Stomach (tissue), 9 donors: ENCODE results near the gene RNASE4. TPM values are rescaled to one million over a fixed set of nuclear protein-coding genes. Genes with fewer than 3 reads are reported as not detected.
A peak's percentile ranks its signal among the peaks of the same experiment; 100 is the strongest.

Source experiments
- DNase-seq, 2 donors: peaks; one replicate each; pipeline versions ENCODE4 v3.0.0 to v3.0.0-alpha.2; 2013 to 2019
- H3K27ac ChIP-seq, 5 donors: fragments of 200-600 bp in 4 of 5; sonication (generic) in 4 of 5; one replicate each; pipeline ENCODE4 v1.5.1; 2013 to 2019; ENCODE audit warnings: mild to moderate bottlenecking in 1 of 5, moderate library complexity in 1 of 5
- H3K27me3 ChIP-seq, 3 donors: fragments of 200-600 bp; sonication (generic); one replicate each; pipeline ENCODE4 v1.5.1; 2017 to 2019; ENCODE audit warnings: mixed run types in 1 of 3
- H3K36me3 ChIP-seq, 4 donors: fragments of 200-600 bp; sonication (generic); 1 replicate in 3 of 4; 2 replicates in 1 of 4; pipeline ENCODE4 v1.5.1; 2016 to 2019
- H3K4me1 ChIP-seq, 4 donors: fragments of 200-600 bp; sonication (generic); one replicate each; pipeline ENCODE4 v1.5.1; 2016 to 2019
- H3K4me3 ChIP-seq, 4 donors: fragments of 200-600 bp; sonication (generic) in 3 of 4; one replicate each; pipeline ENCODE4 v1.5.1; 2016 to 2019; ENCODE audit warnings: mild to moderate bottlenecking in 1 of 4
- H3K9me3 ChIP-seq, 4 donors: fragments of 200-600 bp; sonication (generic); one replicate each; pipeline ENCODE4 v1.5.1; 2016 to 2019
- EP300 ChIP-seq: sonication (generic); formaldehyde crosslinking; IDR thresholded peaks from one replicate; pipeline ENCODE4 v1.6.1; 2017; ENCODE audit warnings: antibody characterized with exemption
- POLR2A ChIP-seq, 4 donors: fragments of 450-650 bp; IDR thresholded peaks; one replicate each; pipeline ENCODE4 v1.6.1; 2016; ENCODE audit warnings: antibody characterized with exemption in 4 of 4, control low read depth in 2 of 4, mild to moderate bottlenecking in 1 of 4, moderate library complexity in 1 of 4
- POLR2AphosphoS5 ChIP-seq, 3 donors: sonication (generic); formaldehyde crosslinking; IDR thresholded peaks; one replicate each; pipeline ENCODE4 v1.6.1; 2016; ENCODE audit warnings: antibody characterized with exemption in 3 of 3
- WGBS, 5 donors: extraction: QIAGEN DNeasy Blood & Tissue Kit in 3 of 5; methylation state at CpG; one replicate each; pipeline versions ENCODE4 v1.1.5 to v1.1.7; 2013 to 2018; 5-methylcytosine and 5-hydroxymethylcytosine counted together
- intact Hi-C: fragments of 100-400 bp; cut with DNase I; formaldehyde crosslinking; loops from one replicate; pipeline ENCODE4 v1.15.1; 2023; ENCODE audit warnings: low total_unique reads
- polyA plus RNA-seq, 3 donors: library from polyadenylated mRNA; stranded (reverse); fragments of 200-250 nt; gene quantifications; one replicate each; pipeline ENCODE4 v1.2.3, GENCODE V29; 2013
- total RNA-seq, 5 donors: library from RNA; depleted of rRNA; stranded (reverse); fragments of >200 nt; gene quantifications; one replicate each; pipeline versions ENCODE4 v1.1.0 to v1.2.3, GENCODE V29; 2014 to 2016
- TF ChIP-seq, protein P1 (sequence below), 7 experiments: fragments of 450-650 bp in 4 of 7; fragments of 200-600 bp in 3 of 7; sonication (generic) in 3 of 7; IDR thresholded peaks; one replicate each; pipeline ENCODE4 v1.5.1; 2016 to 2019; ENCODE audit warnings: antibody characterized with exemption in 7 of 7, control low read depth in 2 of 7, mild to moderate bottlenecking in 1 of 7
- donor health status: healthy with polysubstance abuse.
- donor health status: Bipolar disorder and iron deficiency.
- donor health status: healthy.

RNASE4 gene
- total and polyA plus RNA-seq, 8 donors: 13.4 to 158 (median 58.0) TPM; not detected in 1

DNA sequence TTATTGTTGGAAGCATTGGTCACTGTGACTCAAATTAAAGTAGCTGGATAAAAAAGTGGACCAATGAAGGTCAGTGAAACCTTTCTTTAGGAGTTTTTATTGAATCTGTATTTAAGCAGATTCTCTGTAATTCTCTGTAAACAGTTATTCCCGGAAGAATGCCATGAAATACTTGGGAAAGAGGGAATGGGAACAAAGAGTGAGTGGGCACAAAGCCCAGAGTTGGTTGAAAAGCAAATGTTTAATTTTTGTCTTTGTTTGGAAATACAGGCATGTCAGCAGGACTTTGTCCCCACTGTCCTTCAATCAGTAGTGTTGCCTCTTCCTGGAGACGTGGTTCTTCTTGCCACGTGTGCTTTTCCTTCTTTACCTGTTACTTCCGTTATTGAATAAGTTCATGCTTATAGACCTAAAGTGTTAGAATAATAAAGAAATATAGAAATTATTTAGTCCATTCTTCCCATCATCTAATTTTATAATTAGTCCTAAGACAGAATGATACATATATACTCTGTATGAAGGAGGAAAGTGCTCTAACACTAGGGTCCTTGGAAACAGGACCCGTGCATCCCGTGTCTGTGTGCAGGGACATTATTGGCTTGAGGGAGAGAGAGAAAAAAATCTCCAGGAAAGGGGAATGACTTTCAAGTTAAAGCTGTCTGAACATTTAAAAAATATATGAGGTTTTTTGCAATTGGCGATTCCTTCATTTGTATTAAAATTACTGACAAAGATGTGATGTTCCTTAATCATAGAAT is 2.2 kb downstream of the RNASE4 start:
- peak; percentile 61 to 65 for DNase-seq
- WGBS, 5 donors: 25 to 45% (median 34%) methylated on average over 7 of the region's 7 CpGs

DNA sequence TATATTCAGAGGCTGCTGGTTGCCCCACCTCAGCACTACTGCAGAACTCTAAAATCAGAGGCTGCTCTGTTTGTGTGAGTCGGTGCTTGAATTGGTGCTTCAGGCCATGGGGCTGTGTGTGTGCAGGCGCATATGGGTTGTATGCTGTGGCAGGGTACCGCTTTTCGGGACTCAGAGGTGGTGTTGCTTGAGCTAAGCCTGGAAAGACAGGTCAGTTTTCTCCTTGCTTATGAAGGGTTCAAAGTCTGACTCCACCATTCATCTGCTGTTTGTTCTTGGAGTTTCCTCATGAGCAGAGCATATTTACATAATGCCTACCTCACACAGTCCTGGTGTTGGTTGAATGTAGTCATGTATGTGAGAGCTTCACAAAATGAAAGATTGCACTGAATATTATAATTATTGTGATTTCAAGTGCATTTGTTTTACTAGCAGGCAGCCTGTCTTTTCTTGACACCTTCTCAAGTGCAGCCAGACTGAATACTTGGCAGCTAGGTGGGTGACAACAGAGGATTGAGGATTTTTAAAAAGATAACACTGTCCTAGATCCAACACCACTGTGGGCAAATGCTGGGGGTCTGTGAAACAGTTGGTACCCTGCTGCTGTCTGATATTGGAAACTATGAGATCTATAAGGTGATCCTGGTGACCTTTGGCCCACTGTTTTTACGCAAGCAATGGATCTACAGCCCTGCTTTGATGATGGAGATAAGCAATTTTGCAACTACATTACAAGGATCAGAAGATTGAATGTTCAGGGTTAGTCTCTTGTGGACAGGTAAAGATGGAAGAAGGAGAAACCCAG is 3.2 kb downstream of the RNASE4 start:
- H3K27ac ChIP-seq: peak overlapping the region; percentile 60 to 100 (median 100)
- H3K36me3 ChIP-seq: peaks cover 0 to 5% (median 0%) of the 10 kb centered on the region in 4 donors
- no peaks in the 10 kb centered on the region for H3K27me3 ChIP-seq
- intact Hi-C loops: loop anchor here (5.0 kb wide), 1 partner anchor 70 kb away; no protein-coding TSS in a partner anchor
- no peaks in the 10 kb centered on the region for H3K9me3 ChIP-seq
- peak; percentile 52 to 92 for DNase-seq
- WGBS, 5 donors: 32 to 54% (median 49%) methylated on average over 5 of the region's 5 CpGs
- H3K4me3 ChIP-seq: peak overlapping the region in 3 of 4 donors; percentile 52 to 76 (median 62)
- TF ChIP-seq EP300: no peak
- peak in 2 of 3 donors; percentile 57 to 80 for TF ChIP-seq POLR2AphosphoS5 (IDR thresholded peaks at IDR 0.05)
- H3K4me1 ChIP-seq: peaks cover 26 to 66% (median 53%) of the 10 kb centered on the region in 4 donors

More for the DNA sequence above, 2.2 kb downstream of the RNASE4 start:
- Histone ChIP-seq H3K36me3 (peaks cover 0 to 5% (median 0%) of the 10 kb centered on the region in 4 donors), H3K4me1 (peaks cover 26 to 71% (median 56%) of the 10 kb centered on the region in 4 donors), H3K9me3 (no peaks in the 10 kb centered on the region), H3K27ac (peak overlapping the region; percentile 74 to 100 (median 100)), H3K4me3 (peak overlapping the region; percentile 52 to 78 (median 69)), H3K27me3 (no peaks in the 10 kb centered on the region)
- TF ChIP-seq POLR2A (IDR thresholded peaks at IDR 0.05) (no peak), EP300 (no peak), POLR2AphosphoS5 (IDR thresholded peaks at IDR 0.05) (peak; percentile 11 to 81 (median 71))
- intact Hi-C loops: loop anchor here (5.0 kb wide), 1 partner anchor 69 kb away; no protein-coding TSS in a partner anchor

DNA sequence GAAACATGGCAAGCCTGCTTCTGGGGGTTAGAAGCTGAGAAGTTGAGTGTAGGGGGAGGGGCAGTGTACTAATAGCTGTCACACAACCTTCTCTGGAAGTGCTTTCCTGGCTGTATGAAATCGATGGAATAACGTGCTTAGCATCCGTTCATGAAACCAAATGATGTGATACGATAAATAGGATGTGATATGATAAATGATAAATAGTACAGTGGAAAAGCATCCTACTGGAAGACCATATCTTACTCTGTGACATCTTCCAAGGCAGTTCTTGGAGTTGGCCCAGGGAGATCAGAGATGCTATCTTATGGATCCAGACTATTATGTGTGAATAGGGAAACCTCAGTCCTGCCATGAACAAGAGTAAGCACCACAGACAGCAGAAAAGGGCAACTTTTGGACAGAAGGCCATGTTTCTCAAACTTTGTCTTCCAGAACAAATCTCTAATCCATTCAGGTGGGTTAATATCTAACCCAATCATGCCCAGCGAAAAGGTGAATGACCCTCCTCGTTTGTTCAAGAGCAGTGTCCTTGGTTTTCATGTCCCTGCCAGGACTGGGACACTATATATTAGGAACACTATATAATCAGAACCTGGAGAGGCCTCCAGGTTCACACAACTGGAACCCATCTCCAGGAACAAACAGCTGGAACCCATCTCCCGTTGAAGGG is 3.9 kb downstream of the RNASE4 start, which contains the start of gene ANG:
ANG (plus strand) TSS at position 598 of the 673 bp plus-strand sequence. CDS start 4,801 bp downstream, outside the sequence.
- H3K4me3 ChIP-seq: peak within 1 kb of the TSS in 2 of 4 donors; percentile 52 to 62
- intact Hi-C loops: loop anchor here (5.0 kb wide), 1 partner anchor 71 kb away; no protein-coding TSS in a partner anchor
- WGBS, 5 donors: 37 to 60% (median 51%) methylated on average over 7 of the region's 7 CpGs
- TF ChIP-seq POLR2AphosphoS5 (IDR thresholded peaks at IDR 0.05) (no peak), EP300 (no peak), POLR2A (IDR thresholded peaks at IDR 0.05) (no peak)
- TF ChIP-seq, protein P1, sequence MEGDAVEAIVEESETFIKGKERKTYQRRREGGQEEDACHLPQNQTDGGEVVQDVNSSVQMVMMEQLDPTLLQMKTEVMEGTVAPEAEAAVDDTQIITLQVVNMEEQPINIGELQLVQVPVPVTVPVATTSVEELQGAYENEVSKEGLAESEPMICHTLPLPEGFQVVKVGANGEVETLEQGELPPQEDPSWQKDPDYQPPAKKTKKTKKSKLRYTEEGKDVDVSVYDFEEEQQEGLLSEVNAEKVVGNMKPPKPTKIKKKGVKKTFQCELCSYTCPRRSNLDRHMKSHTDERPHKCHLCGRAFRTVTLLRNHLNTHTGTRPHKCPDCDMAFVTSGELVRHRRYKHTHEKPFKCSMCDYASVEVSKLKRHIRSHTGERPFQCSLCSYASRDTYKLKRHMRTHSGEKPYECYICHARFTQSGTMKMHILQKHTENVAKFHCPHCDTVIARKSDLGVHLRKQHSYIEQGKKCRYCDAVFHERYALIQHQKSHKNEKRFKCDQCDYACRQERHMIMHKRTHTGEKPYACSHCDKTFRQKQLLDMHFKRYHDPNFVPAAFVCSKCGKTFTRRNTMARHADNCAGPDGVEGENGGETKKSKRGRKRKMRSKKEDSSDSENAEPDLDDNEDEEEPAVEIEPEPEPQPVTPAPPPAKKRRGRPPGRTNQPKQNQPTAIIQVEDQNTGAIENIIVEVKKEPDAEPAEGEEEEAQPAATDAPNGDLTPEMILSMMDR (IDR thresholded peaks at IDR 0.05): no peak
- H3K27ac ChIP-seq: peak within 1 kb of the TSS; percentile 65 to 100 (median 100)
- no peak for DNase-seq
- H3K4me1 ChIP-seq: peaks cover 26 to 66% (median 53%) of the 10 kb centered on the region in 4 donors
- H3K36me3 ChIP-seq: peaks cover 0 to 8% (median 2%) of the 10 kb centered on the region in 4 donors
- H3K27me3 ChIP-seq: no peaks in the 10 kb centered on the region
- no peaks in the 10 kb centered on the region for H3K9me3 ChIP-seq

DNA sequence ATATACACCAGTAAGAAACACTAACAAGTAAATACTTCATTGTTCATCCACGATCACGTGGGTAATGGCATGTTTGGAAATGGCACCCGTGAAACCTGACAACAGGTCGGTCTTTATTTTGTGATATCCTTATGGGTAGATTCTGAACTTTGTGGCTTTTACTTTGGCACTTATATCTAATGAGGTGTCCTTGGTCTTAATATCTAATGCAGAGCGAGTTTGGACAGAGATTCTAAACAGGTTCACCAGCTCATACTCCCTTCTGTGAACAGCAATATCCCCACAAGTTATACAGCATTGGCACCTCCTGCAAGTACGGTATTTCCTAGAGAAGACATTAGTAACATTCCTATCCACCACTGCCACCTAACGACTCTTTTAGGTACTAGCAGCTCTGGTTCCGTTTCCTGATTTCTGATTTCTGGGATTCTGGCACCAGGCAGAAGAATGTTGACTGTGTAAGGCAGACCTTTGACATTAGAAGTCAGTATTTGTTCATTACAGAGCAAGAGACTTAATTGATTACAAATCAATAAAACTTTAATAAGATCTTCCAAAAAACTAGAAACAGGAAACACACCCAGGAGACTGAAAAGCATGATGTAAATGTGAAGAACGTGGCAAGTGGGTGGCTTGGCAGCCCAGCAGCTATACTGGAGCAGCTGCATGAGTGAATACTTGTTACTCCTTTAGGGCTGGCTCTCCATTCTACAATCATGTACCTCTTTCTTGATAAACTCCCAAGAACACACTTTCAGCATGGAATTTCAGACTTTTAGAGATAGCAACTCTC is 6.7 kb downstream of the RNASE4 start:
- Histone ChIP-seq H3K27me3 (no peaks in the 10 kb centered on the region), H3K9me3 (no peaks in the 10 kb centered on the region), H3K4me3 (no peak overlapping the region), H3K4me1 (peaks cover 24 to 53% (median 43%) of the 10 kb centered on the region in 4 donors), H3K36me3 (peaks cover 3 to 29% (median 26%) of the 10 kb centered on the region in 4 donors), H3K27ac (peak overlapping the region in 4 of 5 donors; percentile 9 to 37 (median 27))
- intact Hi-C loops: loop anchor here (10.0 kb wide), 2 partner anchors 164 to 366 kb away; no protein-coding TSS in a partner anchor
- 11 to 23% (median 18%) methylated on average over 9 of the region's 9 CpGs for WGBS, 5 donors
- DNase-seq: peak; percentile 45 to 91
- peak in 2 of 3 donors; percentile 19 to 73 for TF ChIP-seq POLR2AphosphoS5 (IDR thresholded peaks at IDR 0.05)
- TF ChIP-seq EP300: no peak
- TF ChIP-seq, protein P1 (IDR thresholded peaks at IDR 0.05): peak in 5 of 7 experiments; percentile 79 to 92 (median 85)
